Mucosa of stomach (tissue), 1 donor: ENCODE measurements around the gene GLYR1.

Experiments
- H3K27me3 ChIP-seq: one replicate; pipeline ENCODE4 v1.7.0; 2013; ENCODE audit warnings: mild to moderate bottlenecking, low read length; ENCODE audit not compliant: control insufficient read depth, insufficient read depth
- H3K36me3 ChIP-seq: one replicate; pipeline ENCODE4 v1.7.0; 2013; ENCODE audit warnings: low read length; ENCODE audit not compliant: control insufficient read depth, insufficient read depth
- H3K4me1 ChIP-seq: one replicate; pipeline ENCODE4 v1.7.0; 2013; ENCODE audit warnings: mild to moderate bottlenecking, low read length; ENCODE audit not compliant: control insufficient read depth, insufficient read depth
- H3K4me3 ChIP-seq: one replicate; pipeline ENCODE4 v1.7.0; 2013; ENCODE audit warnings: low read length
- H3K9ac ChIP-seq: one replicate; pipeline ENCODE4 v1.7.0; 2013; ENCODE audit warnings: mild to moderate bottlenecking, low read length, moderate library complexity
- H3K9me3 ChIP-seq: one replicate; pipeline ENCODE4 v1.7.0; 2013; ENCODE audit warnings: mild to moderate bottlenecking, low read length, moderate library complexity; ENCODE audit not compliant: control insufficient read depth
- donor health status: Pancreatic carcinoma.

GLYR1 gene

DNA sequence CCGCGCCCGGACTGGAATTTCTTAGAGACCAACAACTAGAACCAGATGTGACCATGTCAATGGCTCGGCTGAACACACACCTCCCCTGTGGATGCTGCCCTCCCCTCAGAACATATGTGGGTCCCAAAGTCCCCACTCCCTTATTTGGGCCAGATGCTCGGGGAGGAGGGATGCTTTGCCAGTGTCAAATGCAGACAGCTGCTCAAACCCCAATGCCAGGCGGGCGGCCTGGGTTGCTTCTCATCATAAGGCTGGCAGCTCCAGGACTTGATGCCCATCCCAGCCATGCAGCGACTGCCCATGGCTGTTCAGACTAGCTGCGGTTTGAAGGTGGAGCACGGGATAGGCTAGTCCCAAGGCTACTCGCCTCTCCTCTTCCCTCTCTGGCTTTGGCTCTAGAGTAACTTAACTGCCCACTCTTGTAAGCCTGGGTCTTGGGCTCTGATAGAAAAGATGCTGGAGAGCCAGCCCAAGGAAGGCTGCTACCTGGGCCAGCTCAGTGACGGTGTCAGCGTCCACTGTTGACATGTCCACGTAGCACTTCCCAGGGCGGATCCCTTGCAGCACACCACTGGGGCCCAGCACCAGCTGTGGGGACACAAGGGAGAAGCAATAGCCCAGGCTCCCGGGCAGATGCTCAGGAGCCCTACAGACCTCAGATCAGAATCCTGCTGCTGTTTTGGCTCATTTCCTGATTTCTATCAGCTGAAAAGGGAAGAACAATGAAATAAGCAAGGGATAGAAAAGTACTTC lies 33.7 kb downstream of the GLYR1 start:
- no peaks in the 10 kb centered on the region for H3K9me3 ChIP-seq
- no peaks in the 10 kb centered on the region for H3K27me3 ChIP-seq
- no peaks in the 10 kb centered on the region for H3K4me1 ChIP-seq
- H3K4me3 ChIP-seq, result no peak overlapping the region
- peaks cover 6% of the 10 kb centered on the region for H3K36me3 ChIP-seq
- no peak overlapping the region for H3K9ac ChIP-seq

DNA sequence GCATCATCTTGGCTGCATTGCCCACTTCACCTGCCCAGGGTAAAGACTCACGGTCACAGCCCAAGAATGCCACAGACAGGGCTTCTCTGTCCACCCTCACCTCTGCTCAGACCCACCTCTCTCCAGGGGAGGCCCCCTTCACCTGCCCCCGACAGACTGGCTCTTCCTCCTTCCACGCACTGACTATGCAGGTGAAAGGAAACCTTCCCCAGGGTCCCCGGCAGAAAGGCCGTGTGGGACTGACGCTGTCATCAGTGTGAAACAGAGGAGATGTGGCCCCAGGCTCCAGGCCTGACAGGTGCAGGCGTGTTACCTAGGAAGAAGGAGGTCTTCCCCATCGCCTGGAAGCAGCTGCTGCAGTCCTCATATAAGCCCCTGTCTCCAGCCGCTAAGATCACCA lies 35.3 kb downstream of the GLYR1 start:
- Histone ChIP-seq H3K9ac (no peak overlapping the region), H3K4me3 (no peak overlapping the region), H3K36me3 (peaks cover 6% of the 10 kb centered on the region), H3K27me3 (no peaks in the 10 kb centered on the region), H3K4me1 (no peaks in the 10 kb centered on the region), H3K9me3 (no peaks in the 10 kb centered on the region)

GRCh38 chr16:4811242-4811641 lies 35.8 kb downstream of the GLYR1 start:
- H3K9me3 ChIP-seq, result no peaks in the 10 kb centered on the region
- no peak overlapping the region for H3K4me3 ChIP-seq
- no peaks in the 10 kb centered on the region for H3K27me3 ChIP-seq
- H3K4me1 ChIP-seq, result no peaks in the 10 kb centered on the region
- H3K36me3 ChIP-seq, result peaks cover 6% of the 10 kb centered on the region
- no peak overlapping the region for H3K9ac ChIP-seq

GRCh38 chr16:4806280-4806679 lies 40.8 kb downstream of the GLYR1 start:
- Histone ChIP-seq H3K4me3 (no peak overlapping the region), H3K36me3 (no peaks in the 10 kb centered on the region), H3K9me3 (no peaks in the 10 kb centered on the region), H3K9ac (no peak overlapping the region), H3K27me3 (no peaks in the 10 kb centered on the region), H3K4me1 (peaks cover 6% of the 10 kb centered on the region)

DNA sequence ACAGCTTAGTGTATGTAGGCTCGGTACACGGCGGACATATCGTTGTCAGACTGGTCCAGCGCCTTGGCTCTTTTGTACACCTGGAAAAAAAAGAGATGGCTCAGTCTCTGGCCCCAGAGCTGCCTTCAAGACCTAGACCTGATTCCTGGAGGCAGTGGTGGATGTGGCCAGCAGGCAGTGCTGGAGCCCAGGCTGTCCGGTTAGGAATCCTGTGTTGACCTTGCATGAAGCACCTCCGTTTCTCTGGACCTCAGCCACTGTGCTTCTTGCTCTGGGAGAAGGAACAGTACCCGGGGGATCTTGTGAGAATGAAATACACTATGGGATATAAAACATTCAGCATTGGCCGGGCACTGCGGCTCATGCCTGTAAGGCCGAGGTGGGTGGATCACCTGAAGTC lies 41.9 kb downstream of the GLYR1 start:
- Histone ChIP-seq H3K27me3 (no peaks in the 10 kb centered on the region), H3K9ac (no peak overlapping the region), H3K4me3 (no peak overlapping the region), H3K9me3 (no peaks in the 10 kb centered on the region), H3K36me3 (no peaks in the 10 kb centered on the region), H3K4me1 (peaks cover 16% of the 10 kb centered on the region)

DNA sequence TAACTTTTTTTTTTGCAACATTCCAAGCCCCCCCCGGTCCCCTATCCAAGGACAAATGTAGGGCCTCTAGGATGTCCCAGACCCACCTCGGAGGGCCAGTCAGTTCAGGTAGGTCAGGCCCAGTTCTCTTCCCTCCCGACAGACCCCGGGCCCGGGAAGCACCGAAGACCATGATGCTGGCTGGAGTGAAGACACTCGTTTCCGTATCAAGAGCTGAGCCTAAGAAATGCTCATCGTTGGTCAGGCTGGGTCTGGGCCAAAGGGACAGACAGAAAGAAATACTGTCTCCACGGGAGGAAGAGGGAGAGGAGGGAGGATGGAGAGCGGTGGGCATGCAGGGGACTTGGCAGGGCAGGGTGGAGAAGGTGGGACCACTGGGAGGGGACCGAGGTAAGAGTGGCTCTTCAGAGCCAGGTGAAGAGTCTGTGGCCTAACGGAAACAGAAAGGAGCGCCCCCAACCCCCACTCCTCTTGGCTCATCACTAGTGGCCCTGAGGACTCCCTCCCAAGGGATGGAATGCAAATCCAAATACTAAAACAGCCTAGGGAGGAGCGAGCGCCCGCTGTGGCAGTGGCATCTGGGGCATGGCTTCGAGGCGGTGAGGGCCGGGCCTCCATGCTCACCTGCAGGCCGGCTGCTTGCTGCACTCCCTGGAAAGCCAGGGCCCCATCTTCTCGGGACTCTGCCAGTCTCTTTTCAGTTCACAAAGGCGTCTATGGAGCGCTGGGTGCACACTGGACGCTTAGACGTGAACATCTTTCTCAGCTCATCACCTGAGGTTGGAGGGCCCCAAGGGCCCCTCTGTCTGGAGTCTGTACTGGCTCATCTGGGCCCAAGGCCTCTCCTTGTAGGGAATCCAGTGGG lies 43.0 kb downstream of the GLYR1 start:
- H3K4me3 ChIP-seq, result no peak overlapping the region
- H3K9me3 ChIP-seq, result no peaks in the 10 kb centered on the region
- H3K4me1 ChIP-seq, result peaks cover 24% of the 10 kb centered on the region
- H3K27me3 ChIP-seq, result no peaks in the 10 kb centered on the region
- H3K36me3 ChIP-seq, result no peaks in the 10 kb centered on the region
- H3K9ac ChIP-seq, result no peak overlapping the region

GRCh38 chr16:4803401-4803844 lies 43.7 kb downstream of the GLYR1 start:
- Histone ChIP-seq H3K36me3 (no peaks in the 10 kb centered on the region), H3K4me1 (peaks cover 24% of the 10 kb centered on the region), H3K9me3 (no peaks in the 10 kb centered on the region), H3K4me3 (peak overlapping the region; percentile 60), H3K9ac (peak overlapping the region; percentile 70), H3K27me3 (no peaks in the 10 kb centered on the region)

GRCh38 chr16:4802659-4803287 lies 44.3 kb downstream of the GLYR1 start:
- Histone ChIP-seq H3K4me1 (peaks cover 24% of the 10 kb centered on the region), H3K4me3 (peak overlapping the region; percentile 60), H3K36me3 (no peaks in the 10 kb centered on the region), H3K27me3 (no peaks in the 10 kb centered on the region), H3K9me3 (no peaks in the 10 kb centered on the region), H3K9ac (peak overlapping the region; percentile 70)

GRCh38 chr16:4801962-4802658 lies 45.0 kb downstream of the GLYR1 start, which contains the start of gene ROGDI:
ROGDI (minus strand) TSS chr16:4802633; CDS start chr16:4802571, 62 bp downstream.
- peaks cover 25% of the 10 kb centered on the region for H3K4me1 ChIP-seq
- H3K9ac ChIP-seq, result peak within 1 kb of the TSS; percentile 70
- H3K9me3 ChIP-seq, result no peaks in the 10 kb centered on the region
- no peaks in the 10 kb centered on the region for H3K36me3 ChIP-seq
- no peaks in the 10 kb centered on the region for H3K27me3 ChIP-seq
- H3K4me3 ChIP-seq, result peak within 1 kb of the TSS; percentile 60

DNA sequence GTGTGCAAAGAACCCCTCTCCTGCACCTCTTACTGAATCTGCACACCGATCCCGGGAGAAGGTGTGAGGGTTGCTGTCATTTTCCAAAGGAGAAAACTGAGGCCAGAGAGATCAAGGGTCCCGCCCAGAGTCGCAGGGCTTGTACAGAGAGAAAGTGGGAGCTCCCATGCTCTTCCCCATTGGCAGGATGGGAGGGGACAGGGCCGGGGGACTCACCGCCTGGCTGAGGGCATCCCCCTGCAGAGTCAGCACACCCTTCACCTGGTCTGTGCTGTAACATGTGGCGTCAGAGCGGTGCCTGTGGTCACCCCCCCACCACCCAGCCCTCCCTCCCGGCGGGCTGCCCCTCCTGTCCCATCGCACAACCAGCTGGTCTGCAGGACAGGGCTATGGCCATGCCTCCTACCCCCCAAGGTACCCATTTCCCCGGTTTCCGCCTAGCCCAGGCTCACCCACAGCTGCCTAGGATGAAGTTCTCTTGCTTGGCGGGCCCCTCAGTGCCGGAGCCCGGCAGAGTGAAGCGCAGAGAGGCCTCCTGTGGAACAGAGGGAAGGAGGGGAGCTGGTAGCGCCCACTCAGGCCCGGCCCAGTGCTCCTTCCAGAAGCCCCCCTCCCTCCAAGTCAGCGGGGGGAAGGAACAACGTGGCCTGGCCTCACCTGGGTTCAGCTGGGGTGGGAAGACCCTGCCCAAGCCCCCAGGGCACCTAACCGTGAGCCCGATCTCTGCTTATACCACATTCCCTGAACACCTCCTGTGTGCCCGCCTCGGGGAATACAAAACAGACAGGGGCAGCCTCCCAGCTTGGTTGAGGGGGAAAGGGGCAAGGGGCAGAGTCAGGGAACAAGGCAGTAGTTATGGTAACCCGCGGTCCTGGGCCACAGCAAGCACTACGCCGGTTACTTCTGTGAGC lies 45.8 kb downstream of the GLYR1 start:
- Histone ChIP-seq H3K4me1 (peaks cover 31% of the 10 kb centered on the region), H3K36me3 (no peaks in the 10 kb centered on the region), H3K9ac (peak overlapping the region; percentile 65), H3K27me3 (no peaks in the 10 kb centered on the region), H3K9me3 (no peaks in the 10 kb centered on the region), H3K4me3 (peak overlapping the region; percentile 5)
